ENCODE results near the gene MEIKIN.
"Not testable (repeated sequence)": the region's sequence is repeated elsewhere in the genome, so short reads cannot be mapped to it uniquely, and the experiment has no call there.

The MEIKIN gene

GRCh38 chr5:131913603-131914002 lies 31.9 kb downstream of the MEIKIN start:
- Mint-ChIP-seq H3K36me3 (ENCODE audit: low read depth) (no peaks in the 10 kb centered on the region), H3K9me3 (peaks cover 8% of the 10 kb centered on the region), H3K4me1 (ENCODE audit: low read depth) (no peaks in the 10 kb centered on the region), H3K27me3 (ENCODE audit: low read depth) (peaks cover 30% of the 10 kb centered on the region), H3K4me3 (no peak overlapping the region), H3K27ac (no peak overlapping the region)
- no peak for DNase-seq (ENCODE audit: low spot score)

DNA sequence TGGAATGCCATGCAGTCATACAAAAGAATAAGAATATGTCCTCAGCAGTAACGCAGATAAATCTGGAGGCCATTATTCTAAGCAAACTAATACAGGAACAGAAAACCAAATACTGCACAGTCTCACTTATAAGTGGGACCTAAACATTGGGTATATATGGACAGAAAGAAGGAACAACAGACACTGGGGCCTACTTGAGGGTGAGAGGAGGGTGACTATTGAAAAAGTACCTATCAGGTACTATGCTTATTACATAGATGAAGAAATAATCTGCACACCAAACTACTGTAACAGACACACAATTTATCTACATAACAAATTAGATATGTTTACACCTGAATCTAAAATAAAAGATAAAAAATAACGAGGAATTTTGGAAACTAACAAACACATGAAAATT lies 38.8 kb downstream of the MEIKIN start:
- H3K27me3 Mint-ChIP-seq (ENCODE audit: low read depth), result peaks cover 18% of the 10 kb centered on the region
- DNase-seq (ENCODE audit: low spot score), result no peak
- H3K4me1 Mint-ChIP-seq (ENCODE audit: low read depth), result peaks cover 16% of the 10 kb centered on the region
- H3K36me3 Mint-ChIP-seq (ENCODE audit: low read depth), result peaks cover 27% of the 10 kb centered on the region
- H3K4me3 Mint-ChIP-seq, result no peak overlapping the region
- peaks cover 66% of the 10 kb centered on the region for H3K9me3 Mint-ChIP-seq
- no peak overlapping the region for H3K27ac Mint-ChIP-seq

GRCh38 chr5:131902266-131902665 lies 43.2 kb downstream of the MEIKIN start:
- peak overlapping the region; percentile 65 for H3K27ac Mint-ChIP-seq
- H3K36me3 Mint-ChIP-seq (ENCODE audit: low read depth), result peaks cover 27% of the 10 kb centered on the region

DNA sequence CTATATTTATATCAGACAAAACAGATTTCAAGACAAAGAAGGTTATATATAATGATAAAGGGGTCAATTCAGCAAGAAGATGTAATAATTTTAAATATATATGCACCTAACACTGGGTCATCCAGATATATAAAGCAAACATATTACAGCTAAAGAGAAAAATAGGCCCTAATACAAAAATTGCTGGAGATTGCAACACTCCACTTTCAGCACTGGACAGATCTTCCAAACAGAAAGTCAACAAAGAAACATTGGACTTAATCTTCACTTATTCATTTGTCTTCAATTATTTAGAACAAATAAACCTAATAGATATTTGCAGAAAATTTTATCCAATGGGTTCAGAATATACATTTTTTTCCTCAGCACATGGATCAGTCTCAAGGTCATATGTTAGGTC lies 45.8 kb downstream of the MEIKIN start:
- H3K27ac Mint-ChIP-seq, result no peak overlapping the region
- H3K9me3 Mint-ChIP-seq, result peaks cover 63% of the 10 kb centered on the region
- H3K27me3 Mint-ChIP-seq (ENCODE audit: low read depth), result peaks cover 6% of the 10 kb centered on the region
- no peak overlapping the region for H3K4me3 Mint-ChIP-seq
- H3K36me3 Mint-ChIP-seq (ENCODE audit: low read depth), result peaks cover 21% of the 10 kb centered on the region
- DNase-seq (ENCODE audit: low spot score), result no peak
- H3K4me1 Mint-ChIP-seq (ENCODE audit: low read depth), result peaks cover 13% of the 10 kb centered on the region

More at GRCh38 chr5:131902266-131902665, 43.2 kb downstream of the MEIKIN start:
- Mint-ChIP-seq H3K4me1 (ENCODE audit: low read depth) (peaks cover 16% of the 10 kb centered on the region), H3K9me3 (peaks cover 69% of the 10 kb centered on the region)
- not testable (repeated sequence) for DNase-seq (ENCODE audit: low spot score); H3K27me3 Mint-ChIP-seq (ENCODE audit: low read depth); H3K4me3 Mint-ChIP-seq

DNA sequence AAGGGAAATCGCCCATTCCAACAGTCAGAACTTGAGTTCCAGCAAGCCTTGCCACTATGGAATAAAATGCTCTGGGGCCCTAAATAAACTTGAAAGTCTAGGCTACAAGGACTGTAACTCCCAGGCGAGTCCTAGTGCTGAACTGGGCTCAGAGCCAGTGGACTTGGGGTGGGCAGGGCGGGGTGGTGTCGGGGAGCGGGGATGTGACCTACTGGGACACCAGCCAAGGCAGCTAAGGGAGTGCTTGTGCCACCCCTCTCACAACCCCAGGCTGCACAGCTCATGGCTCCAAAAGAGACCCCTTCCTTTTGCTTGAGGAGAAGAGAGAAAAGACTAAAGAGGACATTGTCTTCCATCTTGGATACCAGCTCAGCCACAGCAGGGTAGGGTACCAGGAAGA lies 61.5 kb downstream of the MEIKIN start:
- H3K9me3 Mint-ChIP-seq, result peaks cover 6% of the 10 kb centered on the region
- no peaks in the 10 kb centered on the region for H3K4me1 Mint-ChIP-seq (ENCODE audit: low read depth)
- no peaks in the 10 kb centered on the region for H3K36me3 Mint-ChIP-seq (ENCODE audit: low read depth)
- no peak overlapping the region for H3K4me3 Mint-ChIP-seq
- no peak overlapping the region for H3K27ac Mint-ChIP-seq
- DNase-seq (ENCODE audit: low spot score), result no peak
- peaks cover 5% of the 10 kb centered on the region for H3K27me3 Mint-ChIP-seq (ENCODE audit: low read depth)

DNA sequence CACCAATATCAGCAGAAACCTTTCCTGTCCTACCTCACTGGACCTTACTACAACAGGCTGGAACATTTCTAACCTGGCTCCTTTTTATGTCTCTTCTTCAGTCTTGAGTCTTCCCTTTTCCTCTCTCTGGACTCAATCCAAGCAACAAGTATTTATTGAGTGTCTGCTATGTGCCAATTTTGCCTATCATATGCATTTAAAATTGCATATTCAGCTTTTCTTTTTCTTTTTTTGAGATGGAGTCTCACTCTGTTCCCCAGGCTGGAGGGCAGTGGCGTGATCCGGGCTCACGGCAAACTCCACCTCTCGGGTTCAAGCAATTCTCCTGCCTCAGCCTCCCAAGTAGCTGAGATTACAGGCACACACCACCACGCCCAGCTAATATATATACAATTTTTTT lies 65.8 kb downstream of the MEIKIN start:
- no peaks in the 10 kb centered on the region for H3K36me3 Mint-ChIP-seq (ENCODE audit: low read depth)
- H3K9me3 Mint-ChIP-seq, result no peaks in the 10 kb centered on the region
- no peak overlapping the region for H3K27ac Mint-ChIP-seq
- H3K27me3 Mint-ChIP-seq (ENCODE audit: low read depth), result no peaks in the 10 kb centered on the region
- H3K4me3 Mint-ChIP-seq, result no peak overlapping the region
- DNase-seq (ENCODE audit: low spot score), result no peak
- no peaks in the 10 kb centered on the region for H3K4me1 Mint-ChIP-seq (ENCODE audit: low read depth)

DNA sequence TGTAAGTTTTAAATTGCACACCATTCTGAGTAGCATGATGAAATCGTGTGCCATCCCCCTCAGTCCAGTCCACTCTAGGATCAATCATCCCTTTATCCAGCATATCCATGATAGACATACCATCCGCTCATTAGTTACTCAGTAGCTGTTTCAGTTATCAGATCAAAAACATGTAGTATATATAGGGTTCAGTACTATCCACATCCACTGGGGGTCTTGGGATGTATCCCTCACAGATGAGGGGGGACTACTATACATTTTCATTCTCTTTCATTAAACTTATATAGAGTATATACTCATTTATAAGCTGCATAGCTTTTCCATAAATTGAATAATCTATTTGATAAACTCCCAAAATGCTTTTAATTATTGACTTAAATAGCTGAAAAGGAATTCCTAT lies 67.6 kb downstream of the MEIKIN start:
- H3K4me3 Mint-ChIP-seq, result no peak overlapping the region
- no peak overlapping the region for H3K27ac Mint-ChIP-seq

GRCh38 chr5:131871251-131871650 lies 74.2 kb downstream of the MEIKIN start:
- H3K27me3 Mint-ChIP-seq (ENCODE audit: low read depth); DNase-seq (ENCODE audit: low spot score); H3K4me1 Mint-ChIP-seq (ENCODE audit: low read depth); H3K36me3 Mint-ChIP-seq (ENCODE audit: low read depth); H3K27ac Mint-ChIP-seq; H3K4me3 Mint-ChIP-seq: not testable (repeated sequence)
- H3K9me3 Mint-ChIP-seq, result peaks cover 24% of the 10 kb centered on the region

More for the DNA sequence above, 67.6 kb downstream of the MEIKIN start:
- H3K4me1 Mint-ChIP-seq (ENCODE audit: low read depth), result no peaks in the 10 kb centered on the region
- H3K27me3 Mint-ChIP-seq (ENCODE audit: low read depth), result no peaks in the 10 kb centered on the region
- no peaks in the 10 kb centered on the region for H3K36me3 Mint-ChIP-seq (ENCODE audit: low read depth)
- no peak for DNase-seq (ENCODE audit: low spot score)
- no peaks in the 10 kb centered on the region for H3K9me3 Mint-ChIP-seq

- H3K4me1 Mint-ChIP-seq (ENCODE audit: low read depth), result no peaks in the 10 kb centered on the region
- H3K36me3 Mint-ChIP-seq (ENCODE audit: low read depth), result no peaks in the 10 kb centered on the region
- no peak for DNase-seq (ENCODE audit: low spot score)
- H3K27ac Mint-ChIP-seq, result no peak overlapping the region
- H3K27me3 Mint-ChIP-seq (ENCODE audit: low read depth), result peaks cover 5% of the 10 kb centered on the region
- no peak overlapping the region for H3K4me3 Mint-ChIP-seq
- H3K9me3 Mint-ChIP-seq, result peaks cover 54% of the 10 kb centered on the region
These were observed 77.9 kb downstream of the MEIKIN start for GRCh38 chr5:131867524-131867923.

DNA sequence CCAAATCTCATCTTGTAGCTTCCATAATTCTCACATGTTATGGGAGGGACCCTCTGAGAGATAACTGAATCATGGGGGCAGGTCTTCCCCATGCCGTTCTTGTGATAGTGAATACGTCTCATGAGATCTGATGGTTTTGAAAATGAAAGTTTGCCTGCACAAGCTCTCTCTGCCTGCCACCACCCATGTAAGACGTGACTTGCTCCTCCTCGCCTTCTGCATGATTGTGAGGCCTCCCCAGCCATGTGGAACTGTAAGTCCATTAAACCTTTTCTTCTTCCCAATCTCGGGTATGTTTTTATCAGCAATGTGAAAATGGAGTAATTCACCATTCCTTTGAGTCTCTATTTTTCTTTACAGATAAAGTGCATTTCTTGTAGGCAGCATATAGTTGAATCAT lies 81.8 kb downstream of the MEIKIN start:
- Mint-ChIP-seq H3K36me3 (ENCODE audit: low read depth) (no peaks in the 10 kb centered on the region), H3K9me3 (peaks cover 58% of the 10 kb centered on the region), H3K4me3 (no peak overlapping the region), H3K27me3 (ENCODE audit: low read depth) (peaks cover 20% of the 10 kb centered on the region), H3K27ac (no peak overlapping the region), H3K4me1 (ENCODE audit: low read depth) (no peaks in the 10 kb centered on the region)
- DNase-seq (ENCODE audit: low spot score), result no peak

DNA sequence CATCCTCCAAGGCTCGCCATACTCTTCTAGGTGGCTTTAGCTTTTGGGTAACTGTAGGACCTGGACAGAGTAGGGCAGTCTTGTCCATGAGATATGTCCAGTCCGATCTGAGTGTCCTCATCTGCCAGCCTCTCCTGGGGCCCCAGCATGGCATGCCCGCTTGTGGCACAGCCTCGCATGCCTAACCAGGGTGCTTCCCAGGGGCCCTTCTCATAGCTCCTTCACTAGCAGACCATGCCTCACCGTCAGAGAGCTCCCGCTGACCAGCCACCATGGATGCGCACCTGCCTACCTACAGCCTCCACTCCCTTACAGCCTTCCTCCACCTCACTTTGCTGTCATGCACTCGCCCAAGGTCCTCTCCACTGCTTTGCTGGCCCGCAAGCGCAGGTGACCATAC lies 88.1 kb downstream of the MEIKIN start:
- H3K27ac Mint-ChIP-seq, result no peak overlapping the region
- peaks cover 19% of the 10 kb centered on the region for H3K4me1 Mint-ChIP-seq (ENCODE audit: low read depth)
- H3K9me3 Mint-ChIP-seq, result peaks cover 31% of the 10 kb centered on the region
- no peak overlapping the region for H3K4me3 Mint-ChIP-seq
- peaks cover 6% of the 10 kb centered on the region for H3K36me3 Mint-ChIP-seq (ENCODE audit: low read depth)
- peaks cover 25% of the 10 kb centered on the region for H3K27me3 Mint-ChIP-seq (ENCODE audit: low read depth)
- DNase-seq (ENCODE audit: low spot score), result no peak

DNA sequence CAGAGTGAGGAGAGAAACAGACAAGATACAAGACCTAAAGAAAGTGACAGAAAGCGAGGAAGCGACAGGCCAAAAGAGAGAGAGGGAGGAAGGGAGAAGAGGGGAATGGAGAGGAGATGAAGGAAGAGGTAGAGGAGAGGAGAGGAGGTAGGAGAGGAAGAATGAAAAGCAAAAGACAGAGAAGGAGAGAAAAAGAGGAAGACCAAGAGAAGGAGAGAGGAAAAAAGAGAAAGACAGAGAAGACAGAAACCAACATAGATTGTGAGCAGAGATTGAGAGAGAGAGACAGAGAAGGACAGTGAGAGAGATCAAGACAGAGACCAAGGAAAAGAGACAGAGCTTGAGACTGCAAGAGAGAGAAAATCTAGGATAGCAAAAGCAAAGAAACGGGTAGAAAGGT lies 90.0 kb downstream of the MEIKIN start:
- Mint-ChIP-seq H3K36me3 (ENCODE audit: low read depth) (peaks cover 10% of the 10 kb centered on the region), H3K9me3 (peaks cover 27% of the 10 kb centered on the region), H3K27me3 (ENCODE audit: low read depth) (peaks cover 24% of the 10 kb centered on the region), H3K4me3 (no peak overlapping the region), H3K4me1 (ENCODE audit: low read depth) (peaks cover 19% of the 10 kb centered on the region), H3K27ac (peak overlapping the region; percentile 1)
- DNase-seq (ENCODE audit: low spot score), result no peak

GRCh38 chr5:131854134-131854533 lies 91.3 kb downstream of the MEIKIN start:
- Mint-ChIP-seq H3K4me1 (ENCODE audit: low read depth) (peaks cover 19% of the 10 kb centered on the region), H3K27ac (no peak overlapping the region), H3K4me3 (peak overlapping the region; percentile 7), H3K36me3 (ENCODE audit: low read depth) (peaks cover 12% of the 10 kb centered on the region), H3K9me3 (peaks cover 34% of the 10 kb centered on the region), H3K27me3 (ENCODE audit: low read depth) (peaks cover 17% of the 10 kb centered on the region)
- no peak for DNase-seq (ENCODE audit: low spot score)

- Mint-ChIP-seq H3K36me3 (ENCODE audit: low read depth) (peaks cover 16% of the 10 kb centered on the region), H3K4me1 (ENCODE audit: low read depth) (peaks cover 5% of the 10 kb centered on the region), H3K27ac (no peak overlapping the region), H3K9me3 (peaks cover 73% of the 10 kb centered on the region), H3K27me3 (ENCODE audit: low read depth) (peaks cover 4% of the 10 kb centered on the region), H3K4me3 (no peak overlapping the region)
- no peak for DNase-seq (ENCODE audit: low spot score)
These were observed 96.8 kb downstream of the MEIKIN start for GRCh38 chr5:131848662-131849061.

GRCh38 chr5:131846536-131846935 lies 98.9 kb downstream of the MEIKIN start:
- H3K4me1 Mint-ChIP-seq (ENCODE audit: low read depth), result no peaks in the 10 kb centered on the region
- no peak overlapping the region for H3K27ac Mint-ChIP-seq
- no peak overlapping the region for H3K4me3 Mint-ChIP-seq
- H3K36me3 Mint-ChIP-seq (ENCODE audit: low read depth), result peaks cover 12% of the 10 kb centered on the region
- peaks cover 75% of the 10 kb centered on the region for H3K9me3 Mint-ChIP-seq
- no peak for DNase-seq (ENCODE audit: low spot score)
- peaks cover 4% of the 10 kb centered on the region for H3K27me3 Mint-ChIP-seq (ENCODE audit: low read depth)

Data from T-helper 2 cell treated with Interferon-gamma antibody and Interleukin-4, amounts not matched to agents 5 μg/mL and 100 μg/mL, for 36 hours (primary cell).